Measurements from ENCODE around the gene PDE1A. TPM values are rescaled to one million over a fixed set of nuclear protein-coding genes. Genes with fewer than 3 reads are reported as not detected.

PDE1A gene
- 27.2 and 42.4 TPM in 2 replicates for total RNA-seq

DNA sequence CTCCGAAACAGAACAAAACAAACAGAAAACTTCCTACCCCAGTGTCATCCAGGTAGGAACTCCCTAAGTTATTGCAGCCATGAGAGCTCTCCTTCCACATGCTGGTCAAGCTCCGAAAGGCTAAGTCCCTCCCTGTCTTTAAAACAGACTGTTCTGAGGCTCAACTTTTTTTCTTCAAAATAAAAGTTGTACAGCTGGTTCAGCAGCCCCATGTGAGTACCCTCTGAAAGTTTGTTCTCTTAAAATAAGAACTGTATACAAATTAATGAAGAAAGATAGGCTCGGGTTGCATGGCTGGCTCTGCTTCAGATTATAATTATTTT lies at the start of gene PDE1A:
Gene PDE1A, minus strand, starts transcription at position 119 of the 323 bp plus-strand sequence.

All from smooth muscle cell of bladder (primary cell).